MV-4-11 (cell line): ENCODE data around the gene DMD.
"Not testable (repeated sequence)": the region's sequence is repeated elsewhere in the genome, so short reads cannot be mapped to it uniquely, and the experiment has no call there.

Experiments used
- DNase-seq: peaks from one replicate; lab custom pipeline; 2025; lab: John Stamatoyannopoulos, UW

DMD gene

DNA sequence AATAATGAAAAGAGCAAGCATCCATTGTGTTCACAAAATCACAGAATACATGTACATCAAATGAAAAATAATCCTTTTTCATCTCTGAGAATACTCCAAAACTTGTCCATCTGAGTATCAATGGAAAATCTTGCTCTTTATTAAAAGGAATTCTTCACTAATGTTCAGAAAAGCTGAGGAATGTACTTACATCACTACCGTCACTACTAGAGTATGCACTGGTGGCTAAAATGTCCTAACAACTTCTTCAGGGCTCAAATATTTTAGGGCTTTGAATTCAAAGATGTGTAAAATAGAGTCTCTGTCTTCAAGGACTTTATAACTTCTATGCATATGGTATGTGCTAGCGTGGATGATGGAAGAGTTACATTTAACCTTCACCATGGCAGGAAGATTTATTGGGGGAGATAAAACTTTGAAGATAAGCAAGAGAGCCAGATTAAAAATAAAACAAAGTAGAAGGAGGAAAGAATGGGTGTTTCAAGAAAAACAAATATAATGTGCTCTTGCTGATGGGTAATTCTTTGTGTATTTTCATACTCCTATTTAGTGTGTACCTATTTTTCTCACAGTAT is 55.1 kb downstream of the DMD start:
- DNase-seq, result no peak

DNA sequence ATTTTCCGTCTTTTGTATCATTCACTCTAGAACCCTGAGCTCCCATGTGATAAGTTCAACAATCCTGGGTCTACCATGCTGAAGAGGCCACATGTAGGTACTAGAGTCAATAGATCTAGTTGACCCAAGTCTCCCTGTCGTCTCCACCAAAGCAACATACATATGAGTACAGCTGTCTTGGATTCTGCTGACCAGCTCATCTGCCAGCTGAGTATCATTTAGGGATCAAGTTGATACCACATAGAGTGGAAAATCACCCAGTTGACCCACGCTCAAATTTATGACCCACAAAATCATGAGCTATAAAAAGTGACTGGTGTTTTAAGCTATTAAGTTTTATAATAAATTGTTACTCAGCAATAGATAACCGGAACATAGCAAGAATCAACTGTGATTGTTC is 61.8 kb downstream of the DMD start:
- DNase-seq, result no peak

GRCh38 chrX:33149085-33149484 is 62.3 kb downstream of the DMD start:
- DNase-seq, result no peak

GRCh38 chrX:33142331-33142730 is 69.0 kb downstream of the DMD start:
- DNase-seq, result no peak

DNA sequence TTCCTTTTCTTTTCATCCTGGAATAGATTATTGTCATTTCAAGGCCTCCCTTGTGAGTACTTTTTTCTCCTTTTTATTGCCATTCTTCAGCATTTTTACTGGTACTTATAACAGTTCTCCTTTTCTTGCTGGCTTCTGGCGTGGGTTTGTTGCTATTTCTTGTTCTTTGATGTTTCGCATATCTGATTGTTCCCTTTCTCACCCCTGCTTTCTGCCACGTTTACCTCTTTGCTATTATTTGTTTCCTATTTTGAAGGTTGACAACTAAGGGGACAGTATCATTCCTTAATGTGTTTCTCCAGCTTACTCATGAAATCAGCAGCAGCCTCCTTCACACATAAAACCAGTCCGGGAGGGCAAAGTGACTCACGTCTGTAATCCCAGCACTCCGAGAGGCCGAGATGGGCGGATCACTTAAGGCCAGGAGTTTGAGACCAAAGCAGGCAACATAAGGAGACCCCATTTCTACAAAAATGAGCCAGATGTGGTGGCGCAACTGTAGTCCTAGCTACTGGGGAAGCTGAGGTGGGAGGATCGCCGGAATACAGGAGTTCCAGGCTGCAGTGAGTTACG is 72.6 kb downstream of the DMD start:
- DNase-seq, result no peak

- no peak for DNase-seq
Observed at GRCh38 chrX:33134164-33134563, 77.2 kb downstream of the DMD start.

DNA sequence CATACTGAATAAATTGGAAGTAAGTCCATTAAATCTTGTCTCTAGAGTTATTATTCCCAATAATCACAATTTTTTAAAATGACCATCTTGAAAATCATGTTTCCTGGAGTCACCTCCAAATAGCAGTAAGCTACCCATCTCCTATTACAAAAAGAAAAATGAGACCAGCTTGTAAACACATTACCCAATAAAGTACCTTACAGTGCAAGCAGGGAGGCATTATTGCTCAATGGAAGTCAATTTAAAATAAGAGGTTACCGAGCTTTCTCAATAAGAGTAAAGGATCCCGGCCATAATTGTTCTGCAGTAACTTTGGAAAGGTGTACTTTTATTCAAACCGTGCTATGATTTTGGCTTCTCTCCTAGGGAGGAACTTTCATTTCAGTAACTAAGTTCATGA is 78.0 kb downstream of the DMD start:
- no peak for DNase-seq

GRCh38 chrX:33132569-33132968 is 78.8 kb downstream of the DMD start:
- DNase-seq, result no peak

DNA sequence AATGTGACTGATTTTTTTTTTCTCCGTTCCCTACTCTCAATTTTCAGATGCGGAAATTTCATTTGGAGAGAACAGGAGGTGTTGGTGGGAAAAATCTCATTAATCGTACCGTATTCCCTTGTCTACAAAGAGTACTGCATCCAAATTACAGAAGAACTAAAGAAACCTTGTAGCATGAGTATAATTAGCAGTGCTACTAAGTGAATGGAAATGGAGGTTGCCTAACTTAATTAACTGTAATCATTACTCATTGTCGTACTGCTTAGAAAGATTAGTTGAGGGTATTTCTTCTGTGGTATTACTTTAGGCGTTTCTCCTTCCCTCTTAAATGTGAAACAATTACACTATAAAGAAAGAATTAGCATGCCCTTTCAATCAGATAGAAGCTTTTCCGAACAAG is 81.7 kb downstream of the DMD start:
- no peak for DNase-seq

DNA sequence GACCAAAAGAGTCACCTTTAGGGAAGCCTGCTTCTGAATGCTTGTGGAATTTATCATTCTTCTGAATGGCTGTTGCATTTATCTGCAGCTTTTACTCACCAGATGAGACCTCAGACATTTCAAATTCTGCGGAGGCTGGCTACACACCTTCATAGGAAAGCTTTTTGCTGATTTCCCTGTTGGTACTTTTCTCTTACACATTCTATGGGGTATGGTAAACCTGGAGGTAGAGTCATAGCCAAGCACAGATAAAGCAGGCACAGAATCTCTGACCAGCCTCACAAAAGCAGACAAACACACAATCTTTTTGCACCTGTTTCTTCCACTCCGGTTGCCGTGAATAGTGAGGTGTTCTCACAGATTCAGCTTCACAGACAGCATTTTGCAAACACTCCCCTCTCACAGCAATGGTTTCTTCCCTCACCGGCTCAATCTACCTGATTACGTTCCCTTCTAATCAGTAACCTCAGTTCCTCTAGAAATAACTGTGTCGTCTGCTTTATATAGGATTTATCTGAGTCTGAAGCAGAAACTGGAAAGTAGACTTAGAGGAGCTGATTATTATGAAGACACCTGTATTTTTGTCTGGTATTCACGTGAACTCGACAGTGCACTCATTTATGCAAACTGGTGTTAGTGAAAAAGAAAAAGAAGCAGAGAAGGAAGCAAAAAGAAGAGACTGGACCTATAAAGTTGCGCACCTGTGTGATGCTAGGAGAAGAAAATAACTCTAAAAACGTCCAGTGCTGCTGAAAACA is 83.1 kb downstream of the DMD start:
- no peak for DNase-seq

- no peak for DNase-seq
Observed at GRCh38 chrX:33126469-33126868, 84.9 kb downstream of the DMD start.

- no peak for DNase-seq
Observed at GRCh38 chrX:33109858-33110257, 101.5 kb downstream of the DMD start.

DNA sequence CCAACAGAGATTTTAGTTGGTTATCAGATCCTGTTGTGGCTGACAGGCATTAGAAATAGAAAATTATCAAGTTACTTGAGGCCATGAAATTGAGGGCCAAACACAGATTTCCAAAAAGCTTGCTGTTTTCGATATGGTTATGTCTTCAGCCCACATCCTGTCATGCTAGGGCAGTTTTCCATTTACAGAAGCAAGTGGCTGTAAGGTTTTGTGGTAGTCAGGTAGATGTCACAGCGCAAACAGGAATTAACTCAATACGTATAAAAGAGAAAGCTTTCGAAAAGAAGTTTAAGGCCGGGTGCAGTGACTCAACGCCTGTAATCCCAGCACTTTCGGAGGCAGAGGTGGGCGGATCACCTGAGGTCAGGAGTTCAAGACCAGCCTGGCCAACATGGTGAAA is 104.6 kb downstream of the DMD start:
- DNase-seq, result no peak

DNA sequence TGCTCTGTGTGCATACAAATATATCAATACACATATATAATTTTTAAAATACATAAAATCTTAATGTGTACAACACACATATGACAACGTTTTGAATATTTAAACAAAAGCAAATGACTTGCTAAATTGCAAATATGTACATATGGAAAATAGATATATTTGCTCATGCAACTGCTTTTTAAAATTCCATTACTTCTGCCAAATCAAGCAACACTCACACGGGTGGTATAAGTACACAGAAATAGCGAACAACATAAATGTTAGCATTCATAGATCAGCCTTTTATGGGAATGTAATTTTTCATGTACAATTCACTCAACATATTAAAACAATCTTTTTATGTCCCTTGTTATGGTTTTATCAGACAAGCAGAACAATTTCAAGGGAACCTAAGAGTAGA is 116.3 kb downstream of the DMD start:
- no peak for DNase-seq

- DNase-seq, result no peak
Observed at GRCh38 chrX:33087411-33087810, 123.9 kb downstream of the DMD start.

- DNase-seq, result no peak
Observed at GRCh38 chrX:33086886-33087285, 124.5 kb downstream of the DMD start.

- DNase-seq, result no peak
Observed at GRCh38 chrX:33082371-33082770, 129.0 kb downstream of the DMD start.

GRCh38 chrX:33078273-33078672 is 133.1 kb downstream of the DMD start:
- no peak for DNase-seq

- not testable (repeated sequence) for DNase-seq
Observed at GRCh38 chrX:33073660-33074059, 137.7 kb downstream of the DMD start.

DNA sequence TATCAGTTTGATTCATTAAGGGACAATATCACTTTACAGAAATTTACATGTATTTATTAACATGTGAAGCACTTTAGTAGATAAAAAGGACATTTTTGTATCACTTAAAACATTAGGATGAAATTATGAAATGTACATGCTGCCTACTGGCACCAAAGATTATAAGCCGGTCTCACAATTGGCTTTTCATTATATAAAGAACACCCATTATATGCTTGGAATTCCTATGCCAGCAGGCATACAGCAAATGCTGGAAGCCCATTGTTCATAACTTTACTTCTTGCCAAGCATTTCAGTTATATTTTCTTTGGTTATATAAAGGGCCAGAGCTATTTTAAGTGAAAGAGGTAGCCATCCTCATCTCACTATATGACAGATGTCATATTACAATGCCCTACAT is 145.9 kb downstream of the DMD start:
- no peak for DNase-seq

- DNase-seq, result no peak
Observed at GRCh38 chrX:33062041-33062440, 149.3 kb downstream of the DMD start.

- DNase-seq, result no peak
Observed at GRCh38 chrX:33053001-33053400, 158.3 kb downstream of the DMD start.

DNA sequence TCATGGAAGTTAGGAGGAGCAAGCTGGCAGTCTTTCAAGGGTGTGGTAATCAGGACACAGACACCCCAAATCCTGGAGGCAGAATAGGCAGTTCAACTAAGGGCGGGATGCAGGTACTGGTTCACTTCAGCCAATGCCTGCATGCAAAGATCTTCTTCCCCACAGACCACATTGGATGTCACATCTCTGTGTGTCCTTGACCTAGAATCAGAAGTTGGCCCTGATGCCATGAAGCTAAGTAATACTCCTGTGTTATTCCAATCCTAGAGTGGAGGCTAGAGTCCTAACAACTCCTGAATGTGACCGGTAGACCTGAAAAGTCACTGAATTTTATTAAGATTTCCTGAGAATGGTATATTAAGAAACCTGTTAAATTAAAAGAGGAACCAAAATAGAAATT is 165.5 kb downstream of the DMD start:
- no peak for DNase-seq

DNA sequence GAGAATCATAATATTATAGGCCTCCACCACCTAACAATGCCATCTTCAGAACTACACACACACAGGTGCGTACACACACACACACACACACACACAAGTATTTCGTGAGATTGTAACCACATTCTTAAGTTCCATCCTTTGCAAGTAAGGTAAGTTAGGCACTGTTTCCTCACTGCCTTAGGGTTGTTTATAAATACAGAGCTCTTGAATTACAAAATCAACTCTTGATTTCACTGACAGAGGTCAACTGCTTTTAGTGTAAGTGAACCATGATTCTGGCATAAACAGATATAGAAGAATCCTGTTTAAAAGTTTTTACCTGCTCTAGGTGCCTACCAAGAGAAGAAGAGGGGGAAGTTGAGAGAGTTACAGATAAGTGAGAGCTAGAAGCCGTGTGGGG is 166.1 kb downstream of the DMD start:
- no peak for DNase-seq
